HG03378 (cell line): ENCODE results near the gene RASD2.

ENCODE experiments used
- ATAC-seq: cut with Tn5 transposase; IDR thresholded peaks from one replicate; pipeline ENCODE4 v1.9.1; 2021; ENCODE audit warnings: mild to moderate bottlenecking, moderate library complexity; ENCODE audit not compliant: unreplicated experiment

The RASD2 gene

DNA sequence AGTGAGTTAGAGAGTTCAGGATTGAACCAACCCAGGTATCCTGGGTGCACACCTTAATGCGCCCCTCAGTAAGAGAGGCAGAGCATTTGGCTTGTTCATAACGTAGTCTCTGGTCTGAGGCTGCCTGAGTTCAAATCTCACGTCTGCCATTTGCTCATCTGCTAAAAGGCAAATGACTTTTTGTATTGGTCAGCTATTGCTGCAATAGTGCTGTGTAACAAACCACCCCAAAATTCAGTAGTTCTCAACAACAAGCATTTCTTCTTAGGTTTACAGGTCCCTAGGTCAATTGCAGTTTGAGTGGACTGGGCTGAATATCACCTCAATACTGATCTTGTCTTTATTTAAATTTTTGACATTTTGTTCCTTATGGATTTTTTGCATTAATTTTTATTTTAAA is 18.1 kb downstream of the RASD2 start:
- ATAC-seq = no peak

DNA sequence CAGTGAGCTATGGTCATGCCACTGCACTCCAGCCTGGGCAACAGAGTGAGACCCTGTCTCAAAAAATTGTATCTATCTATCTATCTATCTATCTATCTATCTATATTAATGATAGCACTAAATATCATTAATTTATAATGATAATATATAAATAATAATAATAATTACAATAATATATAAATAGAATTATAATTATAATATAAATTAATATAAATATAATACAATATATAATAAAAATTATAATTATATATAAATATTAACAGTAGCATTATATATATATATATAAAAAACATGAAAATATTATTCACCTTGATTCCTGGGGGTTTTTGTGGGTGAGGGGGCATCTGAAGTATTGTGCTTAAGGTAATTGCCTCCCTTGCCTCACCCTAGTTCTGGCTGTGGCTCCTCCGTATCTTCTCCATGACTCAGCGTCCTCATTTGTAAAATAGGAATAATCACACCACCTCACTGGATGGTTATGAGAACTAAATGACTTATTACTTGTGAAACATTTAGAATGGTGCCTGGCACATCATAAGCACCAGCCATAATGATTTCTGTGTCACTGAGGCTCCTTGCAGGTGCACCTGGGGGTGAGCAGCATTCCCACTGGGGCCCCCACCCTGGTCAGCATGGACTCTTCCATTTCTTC is 18.8 kb downstream of the RASD2 start:
- ATAC-seq = no peak

- no peak for ATAC-seq
These were observed 19.7 kb downstream of the RASD2 start for GRCh38 chr22:35560366-35560765.

DNA sequence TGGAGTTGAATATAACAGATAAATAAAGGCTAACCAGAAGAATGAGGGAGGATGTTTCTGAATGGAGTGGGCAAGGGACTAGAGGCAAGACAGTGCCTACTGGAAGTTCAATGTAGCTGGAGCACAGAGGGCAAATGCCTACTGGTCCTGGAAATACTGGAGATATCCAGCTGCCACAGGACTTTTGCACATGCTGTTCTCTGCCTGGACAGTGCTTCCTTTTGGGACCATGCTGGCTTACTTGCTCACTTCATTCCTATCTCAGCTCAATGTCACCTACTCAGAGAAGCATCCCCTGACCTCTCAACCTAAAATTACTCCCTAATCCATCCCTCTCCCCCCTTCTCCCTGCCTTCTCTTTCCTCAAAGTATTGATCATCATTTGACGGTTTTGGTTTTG is 20.2 kb downstream of the RASD2 start:
- ATAC-seq = no peak

DNA sequence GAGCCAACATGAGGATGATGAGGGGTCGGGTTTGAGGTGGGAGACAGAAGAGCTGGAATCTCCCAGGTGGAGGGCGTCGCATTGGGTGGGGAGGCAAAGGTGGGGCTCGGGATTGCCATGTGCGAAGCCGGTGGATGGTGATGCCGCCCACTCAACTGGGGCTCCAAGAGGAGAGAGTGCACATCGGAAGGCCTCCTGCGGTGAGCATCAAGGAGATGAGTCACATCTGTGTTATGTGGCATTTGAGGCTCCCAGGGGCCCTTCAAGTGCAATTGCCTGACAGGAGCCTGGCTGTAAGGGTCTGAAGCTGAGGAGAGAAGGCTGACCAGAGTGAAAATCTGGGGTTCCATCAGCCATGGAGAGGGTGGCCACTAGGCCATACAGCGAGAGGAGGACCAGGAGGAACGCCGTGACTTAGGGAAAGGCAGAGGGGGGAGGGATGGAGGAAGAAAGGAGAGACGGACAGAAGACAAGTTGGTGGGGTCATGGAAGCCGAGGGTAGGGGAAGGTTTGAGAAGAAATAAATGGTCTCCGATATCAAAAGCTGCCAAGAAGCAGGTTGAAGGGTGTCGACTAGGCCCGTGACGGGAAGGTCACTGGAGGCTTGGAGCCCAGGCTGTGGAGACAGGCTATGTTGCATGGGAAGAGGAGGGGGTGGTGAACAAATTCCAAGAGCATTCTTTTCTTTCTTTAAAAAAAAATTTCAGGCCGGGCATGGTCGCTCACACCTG is 21.3 kb downstream of the RASD2 start:
- no peak for ATAC-seq

- no peak for ATAC-seq
These were observed 22.6 kb downstream of the RASD2 start for GRCh38 chr22:35563211-35563610.

DNA sequence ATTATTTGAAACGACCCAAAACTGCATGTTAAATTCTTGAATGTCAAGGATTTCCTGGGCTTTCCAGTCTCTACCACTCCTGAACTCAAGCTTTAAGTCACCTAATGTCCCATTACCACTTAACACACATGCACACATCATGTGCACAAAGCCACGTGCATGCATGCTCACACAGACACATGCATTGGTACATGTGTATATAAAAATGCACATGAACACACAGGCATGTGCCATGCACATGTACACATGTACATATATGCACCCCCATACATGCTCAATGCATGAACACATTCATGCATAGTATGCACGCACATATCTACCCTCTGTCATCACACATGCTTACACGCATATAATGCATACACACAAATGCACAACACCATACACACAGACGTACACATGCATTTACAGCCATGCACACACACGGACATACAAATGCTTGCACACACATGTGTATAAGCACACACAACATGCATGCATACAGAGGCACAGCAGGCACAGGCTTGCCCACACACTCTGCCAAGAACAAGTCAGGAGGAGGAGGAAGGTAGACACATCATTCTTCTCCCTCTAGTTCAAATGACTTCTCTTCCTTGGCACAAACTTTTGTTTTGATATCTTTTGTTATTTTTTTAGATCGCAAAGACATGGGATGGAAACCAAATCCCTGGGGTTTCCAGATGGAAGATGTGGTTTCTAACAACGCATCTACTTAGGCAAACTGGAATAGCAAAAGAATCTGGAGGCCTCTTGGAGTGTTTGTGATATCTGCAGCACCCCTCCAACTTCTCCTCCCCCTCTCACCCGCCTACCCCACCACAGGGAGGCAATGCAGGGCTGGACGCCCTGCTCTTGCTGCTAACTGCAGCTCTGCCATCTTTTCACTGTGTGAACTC is 24.6 kb downstream of the RASD2 start:
- no peak for ATAC-seq

GRCh38 chr22:35567351-35568141 is 26.9 kb downstream of the RASD2 start:
- ATAC-seq = no peak

GRCh38 chr22:35568751-35569739 is 28.4 kb downstream of the RASD2 start:
- ATAC-seq = no peak

- ATAC-seq = no peak
These were observed 29.3 kb downstream of the RASD2 start for GRCh38 chr22:35569916-35570315.

GRCh38 chr22:35570686-35571194 is 30.1 kb downstream of the RASD2 start:
- no peak for ATAC-seq

GRCh38 chr22:35572556-35572955 is 31.9 kb downstream of the RASD2 start:
- ATAC-seq = no peak

- no peak for ATAC-seq
These were observed 34.6 kb downstream of the RASD2 start for GRCh38 chr22:35575116-35575748.

GRCh38 chr22:35576671-35577070 is 36.0 kb downstream of the RASD2 start:
- ATAC-seq = no peak

GRCh38 chr22:35577799-35578659 is 37.4 kb downstream of the RASD2 start:
- no peak for ATAC-seq

DNA sequence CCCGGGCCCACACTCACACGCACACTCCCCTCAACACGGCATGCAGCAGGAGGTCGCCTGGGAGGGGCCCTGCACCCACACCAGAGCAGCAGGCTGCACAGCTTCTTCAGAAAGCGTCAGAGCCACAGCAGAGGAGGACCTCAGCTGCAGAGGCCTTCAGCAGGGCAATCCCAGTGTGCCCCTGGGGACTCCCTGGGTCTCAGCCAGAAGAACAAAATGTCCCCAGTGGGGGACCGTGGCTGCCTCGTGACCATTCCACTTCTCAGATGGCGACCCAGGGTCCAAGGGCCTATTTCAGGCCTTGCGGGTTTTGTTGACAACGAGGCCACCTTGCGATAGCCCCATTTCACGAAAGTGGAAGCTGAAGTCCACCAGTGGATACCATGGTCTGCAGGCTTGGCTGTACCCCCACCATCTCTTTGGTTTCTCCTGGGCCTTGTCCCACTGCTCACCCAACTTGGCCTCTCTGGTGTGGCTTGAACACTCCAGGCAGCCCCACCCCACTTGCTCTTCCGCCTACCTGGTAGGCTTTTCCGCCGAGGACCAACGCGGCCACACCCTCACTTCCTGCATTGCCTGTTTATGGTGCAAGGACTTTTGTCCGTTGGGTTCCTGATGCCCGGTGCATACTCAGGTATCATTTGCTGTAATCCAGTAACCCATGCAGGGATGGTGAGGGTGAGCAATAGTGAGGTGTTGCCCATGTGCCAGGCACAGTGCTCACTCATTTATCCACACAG is 38.4 kb downstream of the RASD2 start:
- ATAC-seq = no peak

DNA sequence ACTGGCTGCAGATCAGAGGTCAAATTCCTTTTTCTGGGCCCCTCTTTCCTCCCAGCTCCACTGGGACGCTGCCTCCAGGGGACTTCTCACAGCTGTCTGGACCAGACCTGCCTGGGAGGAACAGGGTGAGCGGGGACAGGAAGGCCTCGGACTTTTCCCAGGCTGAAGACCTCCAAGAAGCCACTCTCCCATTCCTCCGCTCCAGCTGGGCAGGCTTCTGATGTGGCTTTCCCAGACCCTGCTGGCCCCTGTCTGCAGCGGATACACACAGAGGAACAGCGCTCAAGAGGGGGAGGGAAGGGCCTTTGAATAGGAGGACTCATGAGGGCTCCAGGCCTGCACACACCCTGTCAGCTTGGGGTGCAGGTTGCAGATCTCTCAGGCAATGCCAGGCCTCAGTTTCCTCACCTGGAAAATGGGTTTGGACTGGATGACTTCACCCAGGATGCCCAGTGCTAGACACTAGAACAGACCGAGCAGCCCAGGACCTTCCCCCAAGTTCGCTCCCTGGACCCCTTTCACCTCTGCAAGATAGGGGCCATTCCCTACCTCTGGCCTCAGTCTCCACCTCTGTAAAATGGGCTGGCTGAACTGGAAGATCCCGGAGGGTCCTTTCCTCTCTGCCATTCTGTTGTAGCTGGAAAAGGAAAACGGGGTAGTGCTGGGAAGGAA is 39.9 kb downstream of the RASD2 start:
- ATAC-seq = no peak
